HG02884 (cell line): ENCODE data around the gene TNFAIP8.
"Not testable (repeated sequence)": the region's sequence is repeated elsewhere in the genome, so short reads cannot be mapped to it uniquely, and the experiment has no call there.

Source experiments
- ATAC-seq: cut with Tn5 transposase; IDR thresholded peaks from one replicate; pipeline ENCODE4 v1.9.1; 2021; ENCODE audit warnings: mild to moderate bottlenecking, moderate library complexity; ENCODE audit not compliant: unreplicated experiment

The TNFAIP8 gene

DNA sequence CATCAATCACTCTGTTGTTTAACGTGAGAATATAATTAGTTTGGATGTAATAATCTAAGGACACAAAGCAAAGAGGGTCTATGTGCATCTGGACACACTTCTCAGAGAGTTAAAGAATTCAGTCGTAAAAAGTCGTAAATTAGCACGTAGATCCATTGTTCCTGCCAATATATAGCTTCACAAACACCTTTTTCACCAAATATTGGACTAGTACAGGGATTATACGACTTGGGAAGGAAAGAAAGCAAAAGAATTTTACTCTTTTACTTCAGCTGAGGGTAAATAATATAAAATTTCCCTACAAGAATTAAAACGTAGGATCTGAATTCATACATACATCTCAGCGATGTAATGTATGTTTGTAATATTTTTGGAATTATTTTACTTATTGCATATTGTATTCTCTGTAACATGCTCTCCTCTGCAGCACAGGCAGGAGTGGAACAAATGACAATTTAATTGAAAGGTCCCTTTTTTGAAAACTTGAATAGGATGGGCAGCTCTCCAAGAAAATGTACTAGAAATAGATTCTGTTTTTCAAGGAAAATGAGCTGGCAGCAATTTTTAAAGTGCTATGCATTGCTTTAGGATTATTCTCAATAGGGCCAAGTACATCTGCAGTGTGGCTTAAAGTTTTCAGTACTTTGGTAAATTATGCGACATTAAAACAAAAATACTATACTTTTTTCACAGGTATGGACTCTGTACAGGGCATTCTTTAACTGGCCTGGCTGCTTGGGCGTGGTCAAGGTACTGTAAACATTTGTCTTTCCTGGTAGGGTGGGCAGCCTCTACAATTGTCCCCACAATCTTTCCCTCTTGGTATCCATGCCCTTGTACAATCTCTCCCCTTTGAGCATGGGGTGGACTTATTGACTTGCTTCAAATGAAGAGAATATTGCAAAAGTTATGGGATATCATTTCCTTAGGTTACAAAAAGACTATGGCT lies 56.7 kb downstream of the TNFAIP8 start:
- ATAC-seq: no peak

DNA sequence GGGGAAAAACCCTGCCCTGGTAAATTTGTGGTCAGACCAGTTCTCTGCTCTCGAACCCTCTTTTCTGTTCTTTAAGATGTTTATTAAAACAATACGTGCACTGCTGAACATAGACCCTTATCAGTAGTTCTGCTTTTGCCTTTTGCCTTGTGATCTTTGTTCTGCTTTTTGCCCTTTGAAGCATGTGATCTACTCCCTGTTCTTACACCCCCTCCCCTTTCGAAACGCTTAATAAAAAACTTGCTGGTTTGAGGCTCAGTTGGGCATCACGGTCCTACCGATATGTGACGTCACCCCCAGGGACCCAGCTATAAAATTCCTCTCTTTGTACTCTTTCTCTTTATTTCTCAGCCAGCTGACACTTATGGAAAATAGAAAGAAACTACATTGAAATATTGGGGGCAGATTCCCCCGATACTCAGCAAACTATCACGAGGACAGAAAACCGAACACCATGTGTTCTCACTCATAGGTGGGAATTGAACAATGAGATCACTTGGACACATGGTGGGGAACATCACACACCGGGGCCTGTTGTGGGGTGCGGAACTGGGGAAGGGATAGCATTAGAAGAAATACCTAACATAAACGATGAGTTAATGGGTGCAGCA lies 58.4 kb downstream of the TNFAIP8 start:
- not testable (repeated sequence) for ATAC-seq

DNA sequence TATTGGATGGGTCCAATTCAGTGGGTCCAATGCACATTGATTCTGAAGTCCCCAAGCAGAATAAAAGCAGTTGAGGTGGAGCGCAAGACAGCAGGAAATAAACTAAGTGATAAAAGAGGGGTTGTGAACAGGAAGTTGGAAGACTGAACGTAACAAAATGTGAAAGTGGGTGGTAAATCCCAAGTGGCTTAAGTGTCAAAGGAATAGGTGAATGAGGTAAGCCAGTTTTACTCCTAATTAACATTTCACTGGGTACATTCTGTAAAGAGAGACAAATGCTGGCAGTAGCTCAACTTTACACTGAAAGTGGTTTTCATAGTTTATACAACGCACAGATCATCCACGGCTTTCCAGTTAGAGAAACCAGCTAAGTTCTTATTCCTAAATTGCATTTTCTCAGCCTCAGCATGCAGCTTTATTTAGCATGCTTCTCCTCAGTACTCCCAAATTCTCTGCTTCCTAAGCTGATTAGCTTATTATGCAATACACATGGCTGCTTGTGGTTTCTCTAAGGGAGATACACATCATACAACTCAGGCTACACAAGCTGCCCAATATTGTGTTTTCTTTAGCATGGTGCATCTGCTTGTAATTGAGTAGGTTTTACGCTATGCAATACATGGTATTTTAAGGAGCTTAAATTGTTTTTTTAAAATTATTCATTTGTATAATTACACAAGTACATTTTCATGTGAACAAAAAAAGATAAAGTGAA lies 62.2 kb downstream of the TNFAIP8 start:
- no peak for ATAC-seq

DNA sequence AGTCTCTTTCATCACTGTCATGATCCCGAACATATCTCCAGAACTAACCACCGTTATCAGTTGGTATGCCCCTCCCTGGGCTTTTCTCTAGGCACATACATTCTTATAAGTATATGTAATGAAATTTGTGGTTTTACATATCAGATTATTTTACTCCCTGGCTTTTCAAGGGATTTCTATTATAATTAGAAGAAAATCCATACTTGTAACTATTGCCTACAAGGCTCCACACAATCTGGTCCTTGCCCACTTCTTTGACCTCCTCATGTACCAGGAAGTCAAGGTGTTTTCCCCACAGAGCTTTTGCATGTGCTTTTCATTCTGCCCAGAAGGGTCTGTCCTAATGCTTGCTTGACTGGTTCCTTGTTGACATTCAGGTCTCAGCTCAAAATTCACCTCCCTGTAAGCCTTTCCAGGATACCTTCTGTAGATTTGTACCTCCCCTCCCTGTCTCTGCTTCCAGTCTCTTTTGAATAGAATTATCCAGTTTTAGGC lies 62.8 kb downstream of the TNFAIP8 start:
- ATAC-seq: peak; percentile 68

DNA sequence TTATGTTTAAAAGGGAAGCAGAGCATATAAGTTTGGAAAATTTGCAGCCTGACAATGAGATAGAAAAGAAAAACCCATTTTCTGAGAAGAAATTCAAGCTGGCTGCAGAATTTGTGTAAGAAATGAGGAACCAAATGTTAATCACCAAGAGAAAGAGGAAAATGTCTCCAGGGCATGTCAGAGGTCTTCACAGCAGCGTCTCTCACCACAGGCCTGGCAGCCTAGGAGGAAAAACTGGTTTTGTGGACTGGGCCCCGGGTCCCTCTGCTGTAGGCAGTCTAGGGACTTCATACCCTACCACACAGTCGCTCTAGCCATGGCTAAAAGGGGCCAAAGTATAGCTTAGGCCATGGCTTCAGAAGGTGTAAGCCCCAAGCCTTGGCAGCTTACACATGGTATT lies 64.3 kb downstream of the TNFAIP8 start:
- no peak for ATAC-seq

DNA sequence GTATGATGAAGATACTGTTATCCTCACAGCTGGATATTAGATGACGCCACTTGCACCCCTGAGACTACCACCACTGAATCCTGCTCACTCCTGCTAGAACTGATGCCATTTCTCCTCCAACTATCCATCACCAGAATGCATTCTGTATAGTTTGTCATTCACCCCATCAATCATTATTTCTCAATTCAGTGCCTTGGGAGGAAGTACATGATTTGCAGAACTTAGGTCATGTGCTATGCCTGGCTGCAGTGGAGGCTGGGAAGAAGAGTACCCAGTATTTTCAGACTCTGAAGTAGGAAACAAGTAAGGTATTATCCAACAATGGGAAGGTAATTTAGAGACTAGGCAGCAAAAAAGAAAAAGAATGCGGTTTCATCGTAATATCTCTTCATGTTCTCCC lies 70.2 kb downstream of the TNFAIP8 start:
- ATAC-seq: no peak

DNA sequence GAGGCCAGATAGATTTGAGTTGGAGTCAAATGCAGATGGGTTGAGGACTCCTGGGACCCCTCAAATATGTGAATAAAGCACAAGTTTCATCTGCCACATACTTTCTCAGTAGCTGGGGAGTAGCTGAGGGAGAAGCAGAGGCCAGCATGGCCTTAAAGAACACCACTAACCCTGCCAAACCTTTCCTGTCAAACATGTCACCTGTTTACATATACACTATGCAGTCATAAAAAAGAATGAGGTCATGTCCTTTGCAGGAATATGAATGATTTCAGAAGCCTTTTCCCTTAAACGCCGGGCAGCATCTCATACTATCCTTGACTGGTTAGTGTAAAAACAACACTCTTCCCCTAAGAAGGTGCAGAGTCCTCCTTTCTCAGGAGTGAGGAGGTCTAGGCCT lies 71.2 kb downstream of the TNFAIP8 start:
- no peak for ATAC-seq

DNA sequence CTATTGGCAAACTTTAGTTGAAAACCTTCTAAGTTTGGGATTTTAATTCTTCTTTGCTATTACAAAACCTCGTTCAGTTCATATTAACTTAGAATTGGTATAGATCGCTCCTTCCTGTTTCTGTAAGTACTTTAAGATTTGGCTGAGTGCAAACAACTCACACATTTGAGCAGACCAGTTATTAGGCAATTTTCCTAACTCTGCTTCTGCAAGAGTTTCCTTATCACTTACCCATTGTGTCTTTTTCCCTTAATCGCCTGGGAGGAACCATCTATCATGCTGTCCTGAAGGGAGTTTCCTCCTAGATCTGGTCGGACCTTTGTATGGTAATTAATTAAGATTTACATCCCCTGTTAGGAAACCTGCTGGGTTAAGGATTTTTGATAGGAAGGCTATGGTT lies 71.8 kb downstream of the TNFAIP8 start:
- not testable (repeated sequence) for ATAC-seq

DNA sequence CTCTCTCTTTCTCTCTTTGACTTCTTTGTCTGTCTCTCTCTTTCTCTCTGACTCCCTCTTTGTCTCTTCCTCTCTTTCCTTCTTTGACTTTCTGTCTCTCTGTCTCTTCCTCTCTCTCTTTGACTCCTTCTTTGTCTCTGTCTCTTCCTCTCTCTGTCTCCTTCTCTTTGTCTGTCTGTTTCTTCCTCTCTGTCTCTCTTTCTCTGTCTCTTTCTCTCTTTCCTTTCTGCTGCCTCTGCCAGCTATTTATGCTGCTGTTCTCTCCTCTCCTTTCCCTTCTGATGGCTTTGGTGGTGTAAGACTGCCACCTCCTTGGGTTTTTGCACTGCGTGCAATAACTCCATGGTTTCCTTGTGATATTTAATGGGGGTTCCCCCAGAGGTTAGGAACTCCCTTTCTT lies 72.3 kb downstream of the TNFAIP8 start:
- not testable (repeated sequence) for ATAC-seq

DNA sequence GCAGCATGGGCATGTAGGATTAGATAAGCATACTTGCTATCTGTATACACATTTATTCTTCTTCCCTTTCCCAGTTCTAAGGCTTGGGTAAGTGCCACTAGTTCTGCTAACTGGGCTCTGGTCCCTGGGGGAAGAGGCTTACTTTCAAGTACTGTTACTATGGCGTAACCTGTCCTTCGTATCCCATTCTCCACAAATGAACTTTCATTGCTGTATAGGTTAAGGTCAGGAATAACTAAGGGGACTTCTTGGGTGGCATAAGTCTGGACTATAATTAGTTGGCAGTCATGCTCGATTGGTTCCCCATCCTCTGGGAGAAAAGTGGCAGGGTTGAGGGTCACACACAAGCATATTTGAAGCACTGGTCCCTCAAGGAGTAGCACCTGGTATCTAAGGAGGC lies 72.8 kb downstream of the TNFAIP8 start:
- ATAC-seq: not testable (repeated sequence)

DNA sequence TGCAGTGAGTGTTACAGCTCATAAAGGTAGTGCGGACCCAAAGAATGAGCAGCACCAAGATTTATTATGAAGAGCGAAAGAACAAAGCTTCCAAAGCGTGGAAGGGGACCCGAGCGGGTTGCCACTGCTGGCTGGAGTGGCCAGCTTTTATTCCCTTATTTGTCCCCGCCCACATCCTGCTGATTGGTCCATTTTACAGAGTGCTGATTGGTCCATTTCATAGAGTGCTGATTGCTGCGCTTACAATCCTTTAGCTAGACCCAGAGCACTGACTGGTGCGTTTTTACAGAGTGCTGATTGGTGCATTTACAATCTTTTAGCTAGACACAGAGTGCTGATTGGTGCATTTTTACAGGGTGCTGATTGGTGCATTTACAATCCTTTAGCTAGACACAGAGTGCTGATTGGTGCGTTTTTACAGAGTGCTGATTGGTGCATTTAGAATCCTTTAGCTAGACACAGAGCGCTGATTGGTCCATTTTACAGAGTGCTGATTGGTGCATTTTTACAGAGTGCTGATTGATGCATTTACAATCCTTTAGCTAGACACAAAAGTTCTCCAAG lies 76.9 kb downstream of the TNFAIP8 start:
- not testable (repeated sequence) for ATAC-seq

DNA sequence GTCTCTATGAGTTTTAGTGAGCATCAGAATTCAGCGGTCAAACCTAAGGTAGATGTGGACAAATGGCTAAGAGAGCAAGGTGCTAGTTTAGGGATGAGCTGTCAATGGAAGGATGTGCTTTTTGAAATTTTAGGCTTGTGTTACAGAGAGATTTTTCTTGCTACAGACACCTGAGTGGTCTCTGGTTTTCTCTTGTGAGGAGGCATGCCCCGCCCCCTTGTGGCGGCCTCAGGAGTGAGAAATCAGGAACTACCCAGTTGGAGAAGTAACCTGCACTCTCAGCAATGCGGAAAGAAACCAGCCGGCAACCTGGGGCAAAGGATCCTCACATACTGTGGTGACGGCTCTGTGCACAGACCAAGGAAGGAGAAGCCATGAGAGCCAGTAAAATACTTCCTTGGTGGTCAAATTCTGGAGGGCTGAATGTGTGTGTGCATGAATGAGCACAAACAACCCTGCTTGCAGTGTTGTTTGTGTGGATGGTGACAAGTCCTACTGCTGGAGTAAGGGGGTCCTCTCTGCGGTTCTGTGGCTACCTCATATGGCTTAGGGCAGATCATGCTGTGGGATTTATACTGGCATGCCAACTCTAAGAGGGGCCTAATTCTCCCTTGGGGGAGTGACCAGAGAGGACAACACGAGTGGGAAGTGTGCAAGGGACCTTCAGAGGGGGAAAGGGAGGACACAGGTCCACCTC lies 79.8 kb downstream of the TNFAIP8 start:
- ATAC-seq: peak; percentile 89

DNA sequence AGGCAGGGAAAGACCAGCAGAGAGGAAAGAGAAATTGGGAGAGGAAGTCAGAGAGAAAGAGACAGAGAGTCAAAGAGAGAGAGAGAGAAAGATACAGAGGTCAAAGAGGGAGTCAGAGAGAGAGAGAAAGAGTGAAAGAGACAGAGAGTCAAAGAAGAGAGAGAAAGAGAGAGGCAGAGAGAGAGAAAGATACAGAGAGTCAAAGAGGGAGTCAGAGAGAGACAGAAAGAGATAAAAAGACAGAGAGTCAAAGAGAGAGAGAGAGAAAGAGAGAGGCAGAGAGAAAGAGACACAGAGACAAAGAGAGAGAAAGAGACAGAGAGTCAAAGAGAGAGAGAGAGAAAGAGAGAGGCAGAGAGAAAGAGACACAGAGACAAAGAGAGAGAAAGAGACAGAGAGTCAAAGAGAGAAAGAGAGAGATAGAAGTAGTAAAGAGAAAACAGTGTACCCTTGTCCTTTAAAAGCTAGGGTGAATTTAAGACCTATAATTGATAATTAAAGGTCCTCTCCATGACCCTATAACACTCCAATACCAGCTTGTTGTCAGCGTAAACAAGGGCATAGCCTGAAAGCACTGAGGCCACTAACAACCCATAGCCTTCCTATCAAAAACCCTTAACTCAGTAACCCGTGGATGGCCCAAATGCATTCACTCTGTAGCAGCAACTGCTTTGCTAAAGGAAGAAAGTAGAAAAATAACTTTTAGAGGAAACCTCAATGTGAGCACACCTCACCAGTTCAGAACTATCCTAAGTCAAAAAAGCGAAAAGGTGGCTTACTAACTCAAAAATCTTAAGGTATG lies 82.2 kb downstream of the TNFAIP8 start:
- ATAC-seq: not testable (repeated sequence)

DNA sequence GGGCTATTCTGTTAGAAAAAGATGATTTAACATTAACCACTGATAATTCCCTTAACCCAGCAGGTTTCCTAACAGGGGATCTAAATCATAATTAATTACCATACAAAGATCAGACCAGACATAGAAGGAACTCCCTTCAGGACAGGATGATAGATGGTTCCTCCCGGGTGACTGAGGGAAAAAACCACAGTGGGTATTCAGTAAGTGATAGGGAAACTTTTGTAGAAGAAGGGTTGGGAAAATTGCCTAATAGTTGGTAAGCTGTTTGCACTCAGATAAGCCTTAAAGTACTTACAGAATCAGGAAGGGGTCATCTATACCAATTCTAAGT lies 82.7 kb downstream of the TNFAIP8 start:
- ATAC-seq: not testable (repeated sequence)

DNA sequence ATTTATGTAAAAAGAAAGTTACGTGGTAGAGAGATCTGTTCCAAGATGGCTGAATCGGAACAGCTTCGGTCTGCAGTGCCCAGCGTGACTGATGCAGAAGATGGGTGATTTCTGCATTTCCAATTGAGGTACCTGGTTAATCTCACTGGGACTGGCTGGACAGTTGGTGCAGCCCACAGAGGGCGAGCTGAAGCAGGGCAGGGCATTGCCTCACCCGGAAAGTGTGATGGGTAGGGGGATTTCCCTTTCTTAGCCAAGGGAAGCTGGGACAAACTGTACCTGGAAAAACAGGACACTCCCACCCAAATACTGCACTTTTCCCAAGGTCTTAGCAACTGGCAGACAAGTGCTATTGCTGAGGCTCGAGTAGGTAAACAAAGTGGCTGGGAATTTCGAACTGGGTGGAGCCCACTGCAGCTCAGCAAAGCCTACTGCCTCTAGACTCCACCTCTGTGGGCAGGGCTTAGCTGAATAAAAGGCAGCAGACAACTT lies 83.4 kb downstream of the TNFAIP8 start:
- ATAC-seq: no peak

DNA sequence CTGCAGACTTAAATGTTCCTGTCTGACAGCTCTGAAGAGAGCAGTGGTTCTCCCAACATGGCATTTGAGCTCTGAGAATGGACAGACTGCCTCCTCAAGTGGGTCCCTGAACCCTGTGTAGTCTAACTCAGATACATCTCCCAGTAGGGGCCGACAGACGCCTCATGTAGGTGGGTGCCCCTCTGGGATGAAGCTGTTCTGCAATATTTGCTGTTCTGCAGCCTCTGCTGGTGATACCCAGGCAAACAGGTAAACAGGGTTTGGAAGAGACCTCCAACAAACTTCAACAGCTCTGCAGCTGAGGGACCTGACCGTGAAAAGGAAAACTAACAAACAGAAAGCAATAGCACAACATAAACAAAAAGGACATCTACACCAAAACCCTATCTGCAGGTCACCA lies 83.8 kb downstream of the TNFAIP8 start:
- ATAC-seq: not testable (repeated sequence)

DNA sequence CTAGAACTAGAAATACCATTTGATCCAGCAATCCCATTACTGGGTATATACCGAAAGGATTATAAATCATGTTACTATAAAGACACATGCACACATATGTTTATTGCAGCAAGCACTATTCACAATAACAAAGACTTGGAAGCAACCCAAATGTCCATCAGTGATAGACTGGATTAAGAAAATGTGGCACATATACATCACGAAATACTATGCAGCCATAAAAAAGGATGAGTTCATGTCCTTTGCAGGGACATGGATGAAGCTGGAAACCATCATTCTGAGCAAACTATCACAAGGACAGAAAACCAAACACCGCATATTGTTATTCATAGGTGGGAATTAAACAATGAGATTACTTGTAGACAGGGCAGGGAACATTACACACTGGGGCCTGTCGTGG lies 88.8 kb downstream of the TNFAIP8 start:
- not testable (repeated sequence) for ATAC-seq

DNA sequence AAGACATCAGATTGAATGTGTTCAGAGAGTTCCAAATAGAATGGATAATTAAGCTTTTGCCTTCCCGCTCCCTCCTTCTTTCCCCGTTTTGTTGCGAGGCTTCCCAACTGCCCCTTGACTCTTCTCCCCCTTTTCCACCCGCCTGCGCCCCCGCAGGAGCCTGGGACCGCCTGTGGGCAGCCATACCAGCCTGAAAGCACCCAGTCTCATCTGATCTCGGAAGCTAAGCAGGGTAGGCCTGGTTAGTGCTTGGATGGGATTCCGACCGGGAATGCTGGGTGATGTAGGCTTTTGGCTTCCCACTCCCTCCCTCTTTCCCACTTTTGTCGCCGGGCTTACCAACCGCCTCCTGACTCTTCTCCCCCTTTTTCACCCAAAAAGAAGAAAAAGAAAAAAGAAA lies 89.7 kb downstream of the TNFAIP8 start:
- ATAC-seq: no peak
